Activated CD4-positive, alpha-beta T cell treated with anti-CD3 and anti-CD28 coated beads, Interleukin-2, amount 50 U/mL, for 1 hour (primary cell): ENCODE data around the gene YWHAQ.
"Not testable (repeated sequence)": the region's sequence is repeated elsewhere in the genome, so short reads cannot be mapped to it uniquely, and the experiment has no call there.

Experiments
- DNase-seq: peaks from one replicate; pipeline ENCODE4 v3.0.0-alpha.2; 2020

The YWHAQ gene

GRCh38 chr2:9631878-9632700, 1.3 kb upstream of the YWHAQ start:
- no peak for DNase-seq

GRCh38 chr2:9631553-9631819, 689 bp upstream of the YWHAQ start:
- no peak for DNase-seq

- peak; percentile 68 for DNase-seq
These were observed 571 bp downstream of the YWHAQ start for GRCh38 chr2:9630117-9630735.

GRCh38 chr2:9629222-9630116, 1.3 kb downstream of the YWHAQ start:
- no peak for DNase-seq

GRCh38 chr2:9627310-9627709, 3.5 kb downstream of the YWHAQ start:
- no peak for DNase-seq

- no peak for DNase-seq
These were observed 7.6 kb downstream of the YWHAQ start for GRCh38 chr2:9623151-9623550.

- DNase-seq: not testable (repeated sequence)
These were observed 9.1 kb downstream of the YWHAQ start for GRCh38 chr2:9621655-9622054.

GRCh38 chr2:9618410-9618809, 12.4 kb downstream of the YWHAQ start:
- DNase-seq: peak; percentile 9

- no peak for DNase-seq
These were observed 13.0 kb downstream of the YWHAQ start for GRCh38 chr2:9617749-9618148.

GRCh38 chr2:9617296-9617695, 13.5 kb downstream of the YWHAQ start:
- no peak for DNase-seq

- no peak for DNase-seq
These were observed 16.2 kb downstream of the YWHAQ start for GRCh38 chr2:9614562-9614961.

GRCh38 chr2:9613291-9613690, 17.5 kb downstream of the YWHAQ start:
- no peak for DNase-seq

- DNase-seq: not testable (repeated sequence)
These were observed 19.3 kb downstream of the YWHAQ start for GRCh38 chr2:9611549-9611912.

- no peak for DNase-seq
These were observed 19.8 kb downstream of the YWHAQ start for GRCh38 chr2:9610781-9611548.

GRCh38 chr2:9608491-9608890, 22.3 kb downstream of the YWHAQ start:
- not testable (repeated sequence) for DNase-seq

GRCh38 chr2:9602412-9602811, 28.4 kb downstream of the YWHAQ start:
- DNase-seq: no peak

GRCh38 chr2:9601397-9601796, 29.4 kb downstream of the YWHAQ start:
- no peak for DNase-seq

GRCh38 chr2:9599430-9599829, 31.4 kb downstream of the YWHAQ start:
- no peak for DNase-seq

GRCh38 chr2:9596621-9597311, 34.0 kb downstream of the YWHAQ start:
- no peak for DNase-seq

- no peak for DNase-seq
These were observed 35.1 kb downstream of the YWHAQ start for GRCh38 chr2:9595746-9596145.

GRCh38 chr2:9595256-9595655, 35.5 kb downstream of the YWHAQ start:
- not testable (repeated sequence) for DNase-seq

- DNase-seq: no peak
These were observed 36.3 kb downstream of the YWHAQ start for GRCh38 chr2:9594366-9595054.
